ENCODE data around the gene GSTT4. TPM values are rescaled to one million over a fixed set of nuclear protein-coding genes. Genes with fewer than 3 reads are reported as not detected.

The GSTT4 gene
- total RNA-seq, 6 experiments from 2014 or later: not detected

GRCh38 chr22:24006914-24007214 is 1.6 kb upstream of the GSTT4 start:
- no peaks in the 10 kb centered on the region for H3K36me3 ChIP-seq
- intact Hi-C loops (cut with DNase I): no loop called here
- H3K27me3 ChIP-seq: no peaks in the 10 kb centered on the region
- ATAC-seq: no peak
- no peak for TF ChIP-seq POLR2A (IDR thresholded peaks at IDR 0.05)
- TF ChIP-seq CTCF (IDR thresholded peaks at IDR 0.05): no peak
- no peak overlapping the region for H3K27ac ChIP-seq
- 60% methylated on average over 2 of the region's 6 CpGs for WGBS (ENCODE audit: insufficient coverage, low coverage, low lambda C conversion rate, missing lambda C conversion rate)
- peaks cover 0 to 3% (median 0%) of the 10 kb centered on the region in 4 donors for H3K4me1 ChIP-seq
- no peak for DNase-seq
- no peaks in the 10 kb centered on the region for H3K9me3 ChIP-seq
- H3K4me3 ChIP-seq: no peak overlapping the region

GRCh38 chr22:24006207-24006913 is 1.1 kb upstream of the GSTT4 start:
- no peaks in the 10 kb centered on the region for H3K36me3 ChIP-seq
- no peaks in the 10 kb centered on the region for H3K4me1 ChIP-seq
- ATAC-seq (no peak), DNase-seq (no peak)
- no peak for TF ChIP-seq POLR2A (IDR thresholded peaks at IDR 0.05)
- no peak for TF ChIP-seq CTCF (IDR thresholded peaks at IDR 0.05)
- no peak overlapping the region for H3K27ac ChIP-seq
- no peaks in the 10 kb centered on the region for H3K27me3 ChIP-seq
- H3K9me3 ChIP-seq: no peaks in the 10 kb centered on the region
- WGBS (ENCODE audit: insufficient coverage, low coverage, low lambda C conversion rate, missing lambda C conversion rate): 69% methylated on average over 9 of the region's 10 CpGs
- no peak overlapping the region for H3K4me3 ChIP-seq
- intact Hi-C loops (cut with DNase I): no loop called here

GRCh38 chr22:24003887-24004286 is 1.4 kb downstream of the GSTT4 start:
- DNase-seq: no peak
- no peak for TF ChIP-seq POLR2A (IDR thresholded peaks at IDR 0.05)
- no peak for TF ChIP-seq CTCF (IDR thresholded peaks at IDR 0.05)
- ATAC-seq: peak in 1 of 4 donors; percentile 1
- H3K9me3 ChIP-seq: no peaks in the 10 kb centered on the region
- H3K27ac ChIP-seq: no peak overlapping the region
- WGBS (ENCODE audit: insufficient coverage, low coverage, low lambda C conversion rate, missing lambda C conversion rate): 77% methylated on average over 7 of the region's 9 CpGs
- H3K27me3 ChIP-seq: no peaks in the 10 kb centered on the region
- H3K4me3 ChIP-seq: no peak overlapping the region
- H3K4me1 ChIP-seq: no peaks in the 10 kb centered on the region
- intact Hi-C loops (cut with DNase I): no loop called here
- no peaks in the 10 kb centered on the region for H3K36me3 ChIP-seq

- ATAC-seq: no peak
- DNase-seq: no peak
- H3K27me3 ChIP-seq: no peaks in the 10 kb centered on the region
- no peak for TF ChIP-seq CTCF (IDR thresholded peaks at IDR 0.05)
- no peak overlapping the region for H3K4me3 ChIP-seq
- H3K9me3 ChIP-seq: no peaks in the 10 kb centered on the region
- no peaks in the 10 kb centered on the region for H3K4me1 ChIP-seq
- no peak overlapping the region for H3K27ac ChIP-seq
- intact Hi-C loops (cut with DNase I): no loop called here
- no peaks in the 10 kb centered on the region for H3K36me3 ChIP-seq
- WGBS (ENCODE audit: insufficient coverage, low coverage, low lambda C conversion rate, missing lambda C conversion rate): 67% methylated on average over 5 of the region's 5 CpGs
Measured at GRCh38 chr22:24002851-24003250, 2.4 kb downstream of the GSTT4 start.

GRCh38 chr22:24002272-24002671 is 3.0 kb downstream of the GSTT4 start:
- Histone ChIP-seq H3K4me1 (no peaks in the 10 kb centered on the region), H3K27me3 (no peaks in the 10 kb centered on the region), H3K36me3 (no peaks in the 10 kb centered on the region), H3K27ac (no peak overlapping the region), H3K4me3 (no peak overlapping the region), H3K9me3 (no peaks in the 10 kb centered on the region)
- TF ChIP-seq POLR2A (IDR thresholded peaks at IDR 0.05) (no peak), CTCF (IDR thresholded peaks at IDR 0.05) (no peak)
- intact Hi-C loops (cut with DNase I): no loop called here
- no peak for ATAC-seq
- no peak for DNase-seq
- 63% methylated on average over 5 of the region's 10 CpGs for WGBS (ENCODE audit: insufficient coverage, low coverage, low lambda C conversion rate, missing lambda C conversion rate)
